Caco-2 (cell line): ENCODE results near the gene USP37. TPM values are rescaled to one million over a fixed set of nuclear protein-coding genes. Genes with fewer than 3 reads are reported as not detected.
A peak's percentile ranks its signal among the peaks of the same experiment; 100 is the strongest.

Source experiments
- BruUV-seq: library from RNA; stranded (reverse); fragments of 400-500 nt; replicated peaks from 2 replicates; lab custom pipeline; 2021; lab: Mats Ljungman, UMichigan
- CTCF ChIA-PET: fragments of 300-600 bp; sonication (Branson Sonifier 250); formaldehyde crosslinking; loops from one replicate; lab custom pipeline; 2022; ENCODE audit warnings: antibody characterized with exemption; lab: Charles Lee
- POLR2A ChIA-PET: fragments of 300-600 bp; sonication (Branson Sonifier 250); formaldehyde crosslinking; loops from one replicate; lab custom pipeline; 2022; ENCODE audit warnings: antibody characterized with exemption; lab: Charles Lee
- DNase-seq, 2 experiments: peaks; one replicate each; pipeline versions ENCODE4 v3.0.0 to v3.0.0-alpha.2; 2020 to 2022
- H3K27me3 ChIP-seq: replicated peaks from 2 replicates; pipeline ENCODE4 v1.6.0; 2011; ENCODE audit warnings: low read length; ENCODE audit not compliant: control insufficient read depth, insufficient read depth
- H3K36me3 ChIP-seq: 2 replicates; pipeline ENCODE4 v1.5.1; 2011; ENCODE audit warnings: low read length; ENCODE audit not compliant: control insufficient read depth, insufficient read depth
- H3K4me1 ChIP-seq: fragments of 250-450 bp; sonication (Bioruptor Pico); 2 replicates; pipeline ENCODE4 v1.5.1; 2020; ENCODE audit warnings: mild to moderate bottlenecking
- H3K4me3 ChIP-seq: 2 replicates; pipeline ENCODE4 v1.5.1; 2011; ENCODE audit warnings: low read depth, mild to moderate bottlenecking, control low read depth, low read length
- H3K9me3 ChIP-seq: fragments of 250-450 bp; sonication (Bioruptor Pico); 2 replicates; pipeline ENCODE4 v1.5.1; 2020; ENCODE audit warnings: mild to moderate bottlenecking, moderate library complexity
- H3K27ac Mint-ChIP-seq: one replicate; pipeline ENCODE4 v1.8.0; 2022; ENCODE audit warnings: mixed read lengths; ENCODE audit not compliant: unreplicated experiment
- H3K27me3 Mint-ChIP-seq: one replicate; pipeline ENCODE4 v1.8.0; 2022; ENCODE audit warnings: mixed read lengths; ENCODE audit not compliant: insufficient read depth, unreplicated experiment
- H3K36me3 Mint-ChIP-seq: one replicate; pipeline ENCODE4 v1.8.0; 2022; ENCODE audit warnings: mild to moderate bottlenecking, mixed read lengths; ENCODE audit not compliant: insufficient read depth, unreplicated experiment
- H3K4me1 Mint-ChIP-seq: one replicate; pipeline ENCODE4 v1.8.0; 2022; ENCODE audit warnings: low read depth, mixed read lengths; ENCODE audit not compliant: unreplicated experiment
- H3K4me3 Mint-ChIP-seq: one replicate; pipeline ENCODE4 v1.8.0; 2022; ENCODE audit warnings: mild to moderate bottlenecking, moderate library complexity, mixed read lengths; ENCODE audit not compliant: unreplicated experiment
- H3K9me3 Mint-ChIP-seq: one replicate; pipeline ENCODE4 v1.8.0; 2022; ENCODE audit warnings: mixed read lengths; ENCODE audit not compliant: unreplicated experiment
- CTCF ChIP-seq, 2 experiments: fragments of 200-600 bp in 1 of 2; IDR thresholded peaks; 1 replicate in 1 of 2; 2 replicates in 1 of 2; pipeline versions ENCODE4 v1.5.1 to v1.8.0; 2011 to 2022; ENCODE audit warnings: antibody characterized with exemption in 1 of 2, control low read depth in 1 of 2, inconsistent platforms in 1 of 2, low read depth in 1 of 2, low read length in 1 of 2, mild to moderate bottlenecking in 1 of 2, moderate library complexity in 1 of 2; ENCODE audit not compliant: insufficient read depth in 1 of 2, severe bottlenecking in 1 of 2, unreplicated experiment in 1 of 2
- intact Hi-C: fragments of 100-400 bp; cut with micrococcal nuclease; formaldehyde crosslinking; loops from one replicate; pipeline ENCODE4 v1.10.0; 2022; ENCODE audit not compliant: unreplicated experiment
- total RNA-seq: library from RNA; stranded (reverse); gene quantifications from 2 replicates; pipeline ENCODE4 v1.2.3, GENCODE V29; 2022

USP37 gene
- total RNA-seq, 1 experiment from 2014 or later, result 22.2 TPM

GRCh38 chr2:218445602-218446001, 122.5 kb downstream of the USP37 start:
- H3K27me3 Mint-ChIP-seq, result no peaks in the 10 kb centered on the region
- no TSS peak for BruUV-seq
- H3K4me3 ChIP-seq, result no peak overlapping the region
- TF ChIP-seq CTCF (IDR thresholded peaks at IDR 0.05; ENCODE audit: insufficient read depth in 1 of 2, low read depth in 1 of 2, low read length in 1 of 2, severe bottlenecking in 1 of 2, unreplicated experiment in 1 of 2), result no peak
- peaks cover 36% of the 10 kb centered on the region for H3K4me1 Mint-ChIP-seq
- peak overlapping the region; percentile 74 for H3K27ac Mint-ChIP-seq
- H3K27me3 ChIP-seq, result no peaks in the 10 kb centered on the region
- H3K4me3 Mint-ChIP-seq, result peak overlapping the region; percentile 3
- H3K4me1 ChIP-seq, result peaks cover 63% of the 10 kb centered on the region
- no peaks in the 10 kb centered on the region for H3K9me3 Mint-ChIP-seq
- ChIA-PET CTCF (interaction anchor here (0.7 to 1.0 kb wide), 4 partner anchors 16 to 40 kb away, joined by 3 to 8 read pairs (median 4); partner anchors contain the start of gene VIL1), POLR2A (interaction anchor here (1.6 kb wide), 2 partner anchors 15 to 175 kb away, joined by 4 to 5 read pairs; partner anchors contain the start of genes AAMP and PNKD)
- DNase-seq, result peak in 1 of 2 experiments; percentile 39
- peaks cover 99% of the 10 kb centered on the region for H3K36me3 Mint-ChIP-seq
- no peaks in the 10 kb centered on the region for H3K9me3 ChIP-seq
- intact Hi-C loops, result loop anchor here (1.0 to 2.0 kb wide), 2 partner anchors 13 to 21 kb away; no protein-coding TSS in a partner anchor
- peaks cover 15% of the 10 kb centered on the region for H3K36me3 ChIP-seq

DNA sequence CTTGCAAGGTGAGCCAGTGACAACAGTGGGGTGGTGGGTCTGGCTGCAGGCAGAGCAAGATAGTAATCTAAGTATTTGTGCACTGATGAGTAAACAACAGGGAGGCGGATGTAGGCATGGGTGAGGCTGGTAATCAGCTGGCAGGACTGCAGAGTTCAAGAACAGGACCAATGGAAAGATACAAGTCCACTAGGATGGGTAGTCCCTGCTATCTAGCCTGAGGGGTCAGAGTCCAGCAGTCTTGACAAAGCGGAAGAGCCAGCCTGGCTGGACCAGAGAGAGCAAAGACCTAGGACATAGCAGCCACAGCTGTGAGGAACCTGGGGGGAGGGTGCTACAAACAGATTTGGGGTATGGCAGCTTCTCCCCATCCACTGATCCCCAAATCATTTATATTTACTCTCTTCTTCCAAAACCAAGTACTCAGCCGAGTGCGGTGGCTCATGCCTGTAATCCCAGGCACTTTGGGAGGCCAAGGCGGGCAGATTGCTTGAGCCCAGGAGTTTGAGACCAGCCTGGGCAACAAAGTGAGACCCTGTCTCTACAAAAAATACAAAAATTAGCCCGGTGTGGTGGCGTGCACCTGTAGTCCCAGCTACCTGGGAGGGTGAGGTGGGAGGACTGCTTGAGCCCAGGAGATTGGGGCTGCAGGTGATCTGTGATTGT, 123.3 kb downstream of the USP37 start:
- peaks cover 61% of the 10 kb centered on the region for H3K4me1 ChIP-seq

More for the DNA sequence above, 123.3 kb downstream of the USP37 start:
- peak overlapping the region; percentile 74 for H3K27ac Mint-ChIP-seq
- intact Hi-C loops, result loop anchor here (1.0 to 2.0 kb wide), 4 partner anchors 14 to 39 kb away; partner anchors contain the start of gene VIL1
- peaks cover 31% of the 10 kb centered on the region for H3K4me1 Mint-ChIP-seq
- TF ChIP-seq CTCF (IDR thresholded peaks at IDR 0.05; ENCODE audit: insufficient read depth in 1 of 2, low read depth in 1 of 2, low read length in 1 of 2, severe bottlenecking in 1 of 2, unreplicated experiment in 1 of 2), result no peak
- Histone ChIP-seq H3K36me3 (peaks cover 16% of the 10 kb centered on the region), H3K27me3 (no peaks in the 10 kb centered on the region), H3K4me3 (no peak overlapping the region), H3K9me3 (no peaks in the 10 kb centered on the region)
- H3K27me3 Mint-ChIP-seq, result no peaks in the 10 kb centered on the region
- ChIA-PET POLR2A (interaction anchor here (1.2 to 1.6 kb wide), 3 partner anchors 14 to 175 kb away, joined by 4 to 5 read pairs (median 4); partner anchors contain the start of genes AAMP, PNKD and VIL1), CTCF (interaction anchor here (1.0 to 1.1 kb wide), 4 partner anchors 17 to 45 kb away, joined by 3 to 6 read pairs (median 3); partner anchors contain the start of gene VIL1)
- peak overlapping the region; percentile 60 for H3K4me3 Mint-ChIP-seq
- DNase-seq, result peak; percentile 84 to 91
- BruUV-seq, result no TSS peak
- H3K36me3 Mint-ChIP-seq, result peaks cover 99% of the 10 kb centered on the region
- H3K9me3 Mint-ChIP-seq, result no peaks in the 10 kb centered on the region
